DOHH2 (cell line): Measurements from ENCODE around the gene CFTR.

Experiments used
- H3F3A ChIP-seq: fragments of 200-600 bp; sonication (generic), shearing (Covaris generic); 2 replicates; pipeline ENCODE4 v1.6.0; 2016; ENCODE audit warnings: antibody characterized with exemption, mild to moderate bottlenecking; ENCODE audit not compliant: control insufficient read depth, insufficient read depth
- H3K27ac ChIP-seq: fragments of 200-600 bp; sonication (generic); 2 replicates; pipeline ENCODE4 v1.5.1; 2014; ENCODE audit warnings: low read depth, mild to moderate bottlenecking, low read length, moderate library complexity
- H3K27me3 ChIP-seq: fragments of 200-600 bp; sonication (generic); 2 replicates; pipeline ENCODE4 v1.6.1; 2014; ENCODE audit warnings: mild to moderate bottlenecking, low read length, mixed read lengths; ENCODE audit not compliant: control insufficient read depth
- H3K36me3 ChIP-seq: fragments of 200-600 bp; sonication (generic); 2 replicates; pipeline ENCODE4 v1.6.1; 2014; ENCODE audit warnings: mild to moderate bottlenecking, low read length, moderate library complexity, mixed read lengths; ENCODE audit not compliant: control insufficient read depth
- H3K4me1 ChIP-seq: fragments of 200-600 bp; sonication (generic); 2 replicates; pipeline ENCODE4 v1.6.1; 2014; ENCODE audit warnings: mild to moderate bottlenecking, low read length, mixed read lengths; ENCODE audit not compliant: control insufficient read depth
- H3K4me2 ChIP-seq: fragments of 200-600 bp; sonication (generic); 2 replicates; pipeline ENCODE4 v1.6.0; 2014; ENCODE audit warnings: mild to moderate bottlenecking, low read length, moderate library complexity
- H3K4me3 ChIP-seq: fragments of 200-600 bp; sonication (generic); 2 replicates; pipeline ENCODE4 v1.5.1; 2014; ENCODE audit warnings: mild to moderate bottlenecking, low read length, mixed read lengths
- H3K79me2 ChIP-seq: fragments of 200-600 bp; sonication (generic); 2 replicates; pipeline ENCODE4 v1.6.1; 2014; ENCODE audit warnings: mild to moderate bottlenecking, low read length, mixed read lengths; ENCODE audit not compliant: control insufficient read depth
- H3K9me2 ChIP-seq: fragments of 200-600 bp; sonication (generic); replicated peaks from 2 replicates; pipeline ENCODE4 v1.6.1; 2014; ENCODE audit warnings: mild to moderate bottlenecking, low read length, mixed read lengths; ENCODE audit not compliant: control insufficient read depth
- H3K9me3 ChIP-seq: fragments of 200-600 bp; sonication (generic); 2 replicates; pipeline ENCODE4 v1.6.1; 2014; ENCODE audit warnings: antibody characterized with exemption, low read length, mixed read lengths; ENCODE audit not compliant: control insufficient read depth, insufficient read depth
- H4K20me1 ChIP-seq: fragments of 200-600 bp; sonication (generic); 2 replicates; pipeline ENCODE4 v1.6.0; 2014; ENCODE audit warnings: low read depth, mild to moderate bottlenecking, antibody characterized with exemption, low read length, moderate library complexity; ENCODE audit not compliant: control insufficient read depth, insufficient read depth
- CTCF ChIP-seq: fragments of 200-600 bp; sonication (generic); IDR thresholded peaks from one replicate; pipeline ENCODE4 v1.5.1; 2014; ENCODE audit warnings: antibody characterized with exemption, mild to moderate bottlenecking, low read depth, low read length; ENCODE audit not compliant: poor library complexity, severe bottlenecking
- EZH2phosphoT487 ChIP-seq: fragments of 200-600 bp; sonication (generic); IDR thresholded peaks from 2 replicates; pipeline ENCODE4 v1.6.1; 2017; ENCODE audit warnings: borderline replicate concordance, mild to moderate bottlenecking, antibody characterized with exemption, low read length, moderate library complexity, mixed read lengths

Gene CFTR

DNA sequence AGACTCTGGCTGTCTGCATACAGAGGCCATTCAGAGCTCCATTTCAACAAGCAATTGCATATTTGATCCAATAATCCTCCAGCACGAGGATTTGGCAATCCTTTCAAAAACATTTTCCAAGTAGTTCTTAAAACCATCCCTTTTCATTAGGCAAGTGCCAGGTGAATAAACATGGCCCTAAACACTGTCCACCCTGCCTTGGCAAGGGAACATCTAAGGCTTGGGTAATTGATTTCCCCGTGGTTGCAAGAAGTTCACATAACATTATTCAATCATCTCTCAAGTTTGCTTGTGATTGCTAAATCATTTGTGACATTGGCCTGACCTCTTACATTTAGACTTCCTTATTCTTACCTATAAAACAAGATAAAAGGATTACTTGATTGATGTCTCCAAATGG lies 218.2 kb downstream of the CFTR start:
- Histone ChIP-seq H3K4me2 (no peak overlapping the region), H3K4me3 (no peak overlapping the region)

DNA sequence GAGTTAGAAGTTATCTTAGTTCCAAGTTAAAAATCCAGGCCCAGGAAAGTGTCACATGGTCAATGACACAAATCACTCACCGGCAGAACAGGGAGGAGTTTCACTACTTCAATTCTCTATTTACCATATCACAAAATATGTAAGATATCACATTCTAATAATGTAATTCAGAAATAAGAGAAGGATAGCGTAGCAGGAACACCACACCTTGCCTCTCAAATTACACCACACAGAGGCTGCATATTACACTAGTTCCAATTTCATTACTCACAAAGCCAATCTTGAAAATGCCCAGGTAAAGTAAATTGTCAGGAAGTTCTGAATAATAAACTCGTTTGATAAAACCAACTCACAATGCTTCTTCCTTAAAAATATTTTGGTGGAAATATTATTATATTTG lies 224.2 kb downstream of the CFTR start:
- no peak for TF ChIP-seq EZH2phosphoT487
- TF ChIP-seq CTCF = no peak
- no peaks in the 10 kb centered on the region for H4K20me1 ChIP-seq
- no peaks in the 10 kb centered on the region for H3K9me2 ChIP-seq
- no peaks in the 10 kb centered on the region for H3K27me3 ChIP-seq
- no peak overlapping the region for H3K4me2 ChIP-seq
- no peaks in the 10 kb centered on the region for H3K4me1 ChIP-seq
- H3K4me3 ChIP-seq = no peak overlapping the region
- H3K27ac ChIP-seq = no peak overlapping the region
- no peaks in the 10 kb centered on the region for H3F3A ChIP-seq
- H3K9me3 ChIP-seq = no peaks in the 10 kb centered on the region
- no peaks in the 10 kb centered on the region for H3K79me2 ChIP-seq
- no peaks in the 10 kb centered on the region for H3K36me3 ChIP-seq

More for the DNA sequence above, 218.2 kb downstream of the CFTR start:
- Histone ChIP-seq H3K4me1 (no peaks in the 10 kb centered on the region), H3K79me2 (no peaks in the 10 kb centered on the region), H3K27me3 (no peaks in the 10 kb centered on the region), H3K9me2 (no peaks in the 10 kb centered on the region), H4K20me1 (no peaks in the 10 kb centered on the region), H3F3A (no peaks in the 10 kb centered on the region), H3K9me3 (no peaks in the 10 kb centered on the region), H3K36me3 (no peaks in the 10 kb centered on the region), H3K27ac (no peak overlapping the region)
- TF ChIP-seq EZH2phosphoT487 (no peak), CTCF (no peak)

GRCh38 chr7:117705630-117706029 lies 225.8 kb downstream of the CFTR start:
- Histone ChIP-seq H4K20me1 (no peaks in the 10 kb centered on the region), H3K27me3 (no peaks in the 10 kb centered on the region), H3K9me3 (no peaks in the 10 kb centered on the region), H3F3A (no peaks in the 10 kb centered on the region), H3K4me3 (no peak overlapping the region), H3K4me2 (no peak overlapping the region), H3K27ac (no peak overlapping the region), H3K9me2 (no peaks in the 10 kb centered on the region), H3K4me1 (no peaks in the 10 kb centered on the region), H3K79me2 (no peaks in the 10 kb centered on the region), H3K36me3 (no peaks in the 10 kb centered on the region)
- TF ChIP-seq EZH2phosphoT487 = no peak
- TF ChIP-seq CTCF = no peak

GRCh38 chr7:117706210-117706609 lies 226.4 kb downstream of the CFTR start:
- Histone ChIP-seq H3K36me3 (no peaks in the 10 kb centered on the region), H3K27ac (no peak overlapping the region), H3K79me2 (no peaks in the 10 kb centered on the region), H3K9me2 (no peaks in the 10 kb centered on the region), H3K27me3 (no peaks in the 10 kb centered on the region), H3F3A (no peaks in the 10 kb centered on the region), H3K4me3 (no peak overlapping the region), H4K20me1 (no peaks in the 10 kb centered on the region), H3K4me2 (no peak overlapping the region), H3K4me1 (no peaks in the 10 kb centered on the region), H3K9me3 (no peaks in the 10 kb centered on the region)
- TF ChIP-seq CTCF (no peak), EZH2phosphoT487 (no peak)
